Measurements from ENCODE around the gene SARM1. TPM values are rescaled to one million over a fixed set of nuclear protein-coding genes. Genes with fewer than 3 reads are reported as not detected.

Gene SARM1
- total and polyA plus RNA-seq, 7 experiments from 2014 or later: 5.2 to 34.1 (median 25.0) TPM

GRCh38 chr17:28398280-28398981, 26.9 kb downstream of the SARM1 start:
- no peak overlapping the region for H3K4me3 ChIP-seq (ENCODE audit: low read length)
- ChIA-PET CTCF (interaction anchor here (1.4 kb wide), 1 partner anchor 18 kb away, joined by 4 read pairs; no protein-coding TSS in a partner anchor), POLR2A (interaction anchor here (0.6 kb wide), 1 partner anchor 11 kb away, joined by 6 read pairs; no protein-coding TSS in a partner anchor)
- Mint-ChIP-seq H3K4me3 (no peak overlapping the region), H3K4me1 (peaks cover 0 to 9% (median 0%) of the 10 kb centered on the region in 7 donors), H3K27ac (peak overlapping the region in 4 of 9 donors; percentile 7 to 69 (median 40)), H3K9me3 (peaks cover 0 to 1% (median 0%) of the 10 kb centered on the region in 11 donors), H3K27me3 (no peaks in the 10 kb centered on the region), H3K36me3 (peaks cover 5 to 19% (median 6%) of the 10 kb centered on the region in 5 donors)
- no peaks in the 10 kb centered on the region for H3K4me1 ChIP-seq (ENCODE audit: control insufficient read depth in 2 of 2, insufficient read depth in 2 of 2, low read length in 2 of 2)
- peaks cover 0 to 34% (median 0%) of the 10 kb centered on the region in 3 experiments for H3K36me3 ChIP-seq (ENCODE audit: control insufficient read depth in 2 of 3, insufficient read depth in 3 of 3, low read length in 3 of 3)
- ATAC-seq (no peak), DNase-seq (no peak)
- no peak overlapping the region for H3K27ac ChIP-seq (ENCODE audit: low read depth, low read length)
- no peaks in the 10 kb centered on the region for H3K27me3 ChIP-seq (ENCODE audit: control insufficient read depth in 2 of 2, insufficient read depth in 2 of 2, low read length in 2 of 2)
- intact Hi-C loops (cut with micrococcal nuclease): no loop called here
- no peaks in the 10 kb centered on the region for H3K9me3 ChIP-seq (ENCODE audit: control insufficient read depth in 2 of 3, low read length in 3 of 3)

DNA sequence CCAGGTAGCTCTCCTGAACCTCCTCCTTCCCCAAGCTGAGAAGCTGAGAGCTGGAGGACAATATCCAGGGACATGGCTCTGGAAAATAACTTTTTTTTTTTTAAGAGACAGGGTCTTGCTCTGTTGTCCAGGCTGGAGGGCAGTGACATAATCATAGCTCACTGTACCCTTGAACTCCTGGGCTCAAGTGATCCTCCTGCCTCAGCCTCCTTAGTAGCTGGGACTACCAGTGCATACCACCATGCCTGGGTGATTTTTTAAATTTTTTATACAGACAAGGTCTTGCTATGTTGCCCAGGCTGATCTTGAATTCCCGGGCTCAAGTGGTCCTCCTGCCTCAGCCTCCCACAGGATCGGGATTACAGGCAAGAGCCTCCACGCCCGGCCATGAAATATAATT, 28.3 kb downstream of the SARM1 start:
- peaks cover 0 to 29% (median 0%) of the 10 kb centered on the region in 3 experiments for H3K36me3 ChIP-seq (ENCODE audit: control insufficient read depth in 2 of 3, insufficient read depth in 3 of 3, low read length in 3 of 3)
- DNase-seq (no peak), ATAC-seq (no peak)
- intact Hi-C loops (cut with micrococcal nuclease): no loop called here
- Mint-ChIP-seq H3K4me3 (no peak overlapping the region), H3K4me1 (peaks cover 0 to 14% (median 7%) of the 10 kb centered on the region in 7 donors), H3K36me3 (peaks cover 0 to 9% (median 3%) of the 10 kb centered on the region in 5 donors), H3K9me3 (peaks cover 0 to 1% (median 0%) of the 10 kb centered on the region in 11 donors), H3K27ac (peak overlapping the region in 3 of 9 donors; percentile 10 to 59 (median 51)), H3K27me3 (no peaks in the 10 kb centered on the region)
- H3K27ac ChIP-seq (ENCODE audit: low read depth, low read length): no peak overlapping the region
- no peaks in the 10 kb centered on the region for H3K4me1 ChIP-seq (ENCODE audit: control insufficient read depth in 2 of 2, insufficient read depth in 2 of 2, low read length in 2 of 2)
- no peaks in the 10 kb centered on the region for H3K27me3 ChIP-seq (ENCODE audit: control insufficient read depth in 2 of 2, insufficient read depth in 2 of 2, low read length in 2 of 2)
- no peak overlapping the region for H3K4me3 ChIP-seq (ENCODE audit: low read length)
- ChIA-PET CTCF (interaction anchor here (1.4 kb wide), 1 partner anchor 17 kb away, joined by 4 read pairs; no protein-coding TSS in a partner anchor), POLR2A (no interaction called here)
- H3K9me3 ChIP-seq (ENCODE audit: control insufficient read depth in 2 of 3, low read length in 3 of 3): no peaks in the 10 kb centered on the region

DNA sequence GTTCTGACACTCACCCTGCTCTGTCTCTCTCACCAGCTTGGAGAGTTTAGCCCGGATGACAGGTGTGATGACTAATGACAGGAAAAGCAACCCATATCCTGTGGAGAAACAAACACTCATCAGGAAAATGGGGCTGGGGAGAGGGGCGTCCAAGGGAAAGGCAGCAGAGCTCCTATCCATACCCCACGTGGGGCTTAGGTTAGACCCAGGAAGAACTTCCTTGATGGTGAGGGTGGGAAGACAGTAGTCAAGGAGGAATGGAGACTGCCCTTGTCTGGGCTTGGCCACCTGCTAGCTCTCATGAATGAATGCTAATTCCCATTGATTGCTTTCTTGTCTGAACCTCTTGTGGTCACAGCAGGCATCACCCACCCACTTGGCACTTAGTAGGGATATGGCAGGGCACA, 30.7 kb downstream of the SARM1 start:
- Histone ChIP-seq H3K9me3 (ENCODE audit: control insufficient read depth in 2 of 3, low read length in 3 of 3) (no peaks in the 10 kb centered on the region), H3K36me3 (ENCODE audit: control insufficient read depth in 2 of 3, insufficient read depth in 3 of 3, low read length in 3 of 3) (peaks cover 0 to 6% (median 0%) of the 10 kb centered on the region in 3 experiments), H3K27me3 (ENCODE audit: control insufficient read depth in 2 of 2, insufficient read depth in 2 of 2, low read length in 2 of 2) (no peaks in the 10 kb centered on the region), H3K27ac (ENCODE audit: low read depth, low read length) (no peak overlapping the region), H3K4me1 (ENCODE audit: control insufficient read depth in 2 of 2, insufficient read depth in 2 of 2, low read length in 2 of 2) (peaks cover 0 to 9% of the 10 kb centered on the region in 2 donors), H3K4me3 (ENCODE audit: low read length) (no peak overlapping the region)
- no peak overlapping the region for H3K4me3 Mint-ChIP-seq
- H3K27ac Mint-ChIP-seq: peak overlapping the region in 3 of 9 donors; percentile 28 to 75 (median 55)
- peaks cover 0 to 18% (median 13%) of the 10 kb centered on the region in 7 donors for H3K4me1 Mint-ChIP-seq
- ChIA-PET CTCF (no interaction called here), POLR2A (no interaction called here)
- H3K9me3 Mint-ChIP-seq: peaks cover 0 to 1% (median 0%) of the 10 kb centered on the region in 11 donors
- peaks cover 0 to 5% (median 0%) of the 10 kb centered on the region in 5 donors for H3K36me3 Mint-ChIP-seq
- DNase-seq (no peak), ATAC-seq (no peak)
- H3K27me3 Mint-ChIP-seq: peaks cover 0 to 8% (median 0%) of the 10 kb centered on the region in 5 donors
- intact Hi-C loops (cut with micrococcal nuclease): no loop called here

- CTCF ChIA-PET: no interaction called here
- H3K27me3 ChIP-seq (ENCODE audit: control insufficient read depth in 2 of 2, insufficient read depth in 2 of 2, low read length in 2 of 2): no peaks in the 10 kb centered on the region
- peaks cover 0 to 9% of the 10 kb centered on the region in 2 donors for H3K4me1 ChIP-seq (ENCODE audit: control insufficient read depth in 2 of 2, insufficient read depth in 2 of 2, low read length in 2 of 2)
- intact Hi-C loops (cut with micrococcal nuclease): no loop called here
- H3K36me3 ChIP-seq (ENCODE audit: control insufficient read depth in 2 of 3, insufficient read depth in 3 of 3, low read length in 3 of 3): peaks cover 0 to under 1% (median 0%) of the 10 kb centered on the region in 3 experiments
- Mint-ChIP-seq H3K36me3 (peaks cover 0 to 5% (median 0%) of the 10 kb centered on the region in 5 donors), H3K27ac (peak overlapping the region in 2 of 9 donors; percentile 53 to 75), H3K27me3 (peaks cover 0 to 10% (median 0%) of the 10 kb centered on the region in 5 donors), H3K4me3 (no peak overlapping the region), H3K9me3 (no peaks in the 10 kb centered on the region), H3K4me1 (peaks cover 0 to 18% (median 13%) of the 10 kb centered on the region in 7 donors)
- ATAC-seq (no peak), DNase-seq (no peak)
- no peak overlapping the region for H3K4me3 ChIP-seq (ENCODE audit: low read length)
- no peak overlapping the region for H3K27ac ChIP-seq (ENCODE audit: low read depth, low read length)
- H3K9me3 ChIP-seq (ENCODE audit: control insufficient read depth in 2 of 3, low read length in 3 of 3): no peaks in the 10 kb centered on the region
- POLR2A ChIA-PET: no interaction called here
Observed at GRCh38 chr17:28402844-28403243, 31.4 kb downstream of the SARM1 start.

DNA sequence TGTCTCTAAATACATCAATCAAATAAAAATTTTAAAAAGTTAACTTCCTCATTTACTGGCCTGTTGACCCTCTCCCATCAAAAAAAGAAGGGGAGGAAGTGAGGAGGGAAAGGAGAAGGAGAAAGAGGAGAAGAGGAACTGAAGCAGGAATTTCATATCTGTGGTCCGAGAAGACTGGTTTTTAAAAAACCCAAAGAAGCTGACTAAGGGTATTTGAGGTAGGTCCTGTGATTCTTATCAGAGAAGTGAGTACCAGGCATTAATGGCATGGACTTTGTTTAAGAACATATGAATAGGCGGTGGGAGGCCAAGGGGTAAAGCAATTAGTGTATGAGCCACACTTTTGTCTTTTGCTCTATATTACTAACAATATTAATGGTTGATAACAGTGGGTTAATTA, 32.5 kb downstream of the SARM1 start:
- Mint-ChIP-seq H3K9me3 (no peaks in the 10 kb centered on the region), H3K27me3 (peaks cover 0 to 17% (median 8%) of the 10 kb centered on the region in 5 donors), H3K4me1 (peaks cover 4 to 18% (median 13%) of the 10 kb centered on the region in 7 donors), H3K27ac (peak overlapping the region in 6 of 9 donors; percentile 20 to 61 (median 44)), H3K4me3 (peak overlapping the region in 9 of 10 donors; percentile 17 to 85 (median 58)), H3K36me3 (no peaks in the 10 kb centered on the region)
- POLR2A ChIA-PET: interaction anchor here (1.1 kb wide), 1 partner anchor 47 kb away, joined by 3 read pairs; the partner anchor contains the start of gene POLDIP2
- Histone ChIP-seq H3K9me3 (ENCODE audit: control insufficient read depth in 2 of 3, low read length in 3 of 3) (no peaks in the 10 kb centered on the region), H3K27me3 (ENCODE audit: control insufficient read depth in 2 of 2, insufficient read depth in 2 of 2, low read length in 2 of 2) (no peaks in the 10 kb centered on the region), H3K36me3 (ENCODE audit: control insufficient read depth in 2 of 3, insufficient read depth in 3 of 3, low read length in 3 of 3) (no peaks in the 10 kb centered on the region), H3K27ac (ENCODE audit: low read depth, low read length) (no peak overlapping the region), H3K4me1 (ENCODE audit: control insufficient read depth in 2 of 2, insufficient read depth in 2 of 2, low read length in 2 of 2) (peaks cover 0 to 9% of the 10 kb centered on the region in 2 donors), H3K4me3 (ENCODE audit: low read length) (no peak overlapping the region)
- no peak for DNase-seq
- no peak for ATAC-seq
- CTCF ChIA-PET: no interaction called here
- intact Hi-C loops (cut with micrococcal nuclease): no loop called here

- peaks cover 0 to 18% (median 8%) of the 10 kb centered on the region in 5 donors for H3K27me3 Mint-ChIP-seq
- Histone ChIP-seq H3K9me3 (ENCODE audit: control insufficient read depth in 2 of 3, low read length in 3 of 3) (no peaks in the 10 kb centered on the region), H3K36me3 (ENCODE audit: control insufficient read depth in 2 of 3, insufficient read depth in 3 of 3, low read length in 3 of 3) (no peaks in the 10 kb centered on the region), H3K27ac (ENCODE audit: low read depth, low read length) (no peak overlapping the region), H3K4me1 (ENCODE audit: control insufficient read depth in 2 of 2, insufficient read depth in 2 of 2, low read length in 2 of 2) (peaks cover 0 to 9% of the 10 kb centered on the region in 2 donors), H3K4me3 (ENCODE audit: low read length) (no peak overlapping the region), H3K27me3 (ENCODE audit: control insufficient read depth in 2 of 2, insufficient read depth in 2 of 2, low read length in 2 of 2) (no peaks in the 10 kb centered on the region)
- no peaks in the 10 kb centered on the region for H3K9me3 Mint-ChIP-seq
- peak overlapping the region; percentile 17 to 85 (median 62) for H3K4me3 Mint-ChIP-seq
- CTCF ChIA-PET: interaction anchor here (4.0 kb wide), 1 partner anchor 13 kb away, joined by 15 read pairs; no protein-coding TSS in a partner anchor
- peaks cover 4 to 18% (median 13%) of the 10 kb centered on the region in 7 donors for H3K4me1 Mint-ChIP-seq
- peak overlapping the region in 3 of 9 donors; percentile 24 to 61 (median 51) for H3K27ac Mint-ChIP-seq
- intact Hi-C loops (cut with micrococcal nuclease): no loop called here
- POLR2A ChIA-PET: interaction anchor here (1.1 kb wide), 1 partner anchor 47 kb away, joined by 3 read pairs; the partner anchor contains the start of gene POLDIP2
- no peak for ATAC-seq
- no peaks in the 10 kb centered on the region for H3K36me3 Mint-ChIP-seq
- no peak for DNase-seq
Observed at GRCh38 chr17:28404461-28404811, 32.9 kb downstream of the SARM1 start.
